HEK293 (cell line): ENCODE measurements around the gene PEPD.

ENCODE experiments used
- CTCF ChIA-PET: fragments of 350-600 bp; formaldehyde crosslinking; extraction: SDS; loops from one replicate; lab custom pipeline; 2021; ENCODE audit warnings: antibody characterized with exemption; lab: Yijun Ruan, JAX
- POLR2A ChIA-PET: fragments of 300-600 bp; formaldehyde crosslinking; extraction: SDS; loops from one replicate; lab custom pipeline; 2020; ENCODE audit warnings: antibody characterized with exemption, inconsistent platforms; lab: Yijun Ruan, JAX
- H3K27ac ChIP-seq: fragments of 200-500 bp; sonication (Bioruptor generic); 2 replicates; pipeline ENCODE4 v1.5.1; 2014; ENCODE audit warnings: low read depth, low read length, control low read depth, inconsistent platforms; ENCODE audit errors: extremely low read depth
- H3K36me3 ChIP-seq, 2 experiments: fragments of 200-500 bp in 1 of 2; sonication (Bioruptor generic) in 1 of 2; 1 replicate in 1 of 2; 2 replicates in 1 of 2; pipeline ENCODE4 v1.5.1; 2014 to 2017; ENCODE audit warnings: inconsistent platforms in 2 of 2, low read length in 2 of 2; ENCODE audit not compliant: control insufficient read depth in 2 of 2, insufficient read depth in 1 of 2
- H3K4me1 ChIP-seq: fragments of 200-500 bp; sonication (Bioruptor generic); 2 replicates; pipeline ENCODE4 v1.5.1; 2014; ENCODE audit warnings: mild to moderate bottlenecking, low read length, inconsistent platforms; ENCODE audit not compliant: control insufficient read depth, insufficient read depth
- H3K4me3 ChIP-seq: 2 replicates; pipeline ENCODE4 v1.5.1; 2011; ENCODE audit warnings: low read depth, mild to moderate bottlenecking, control low read depth, low read length, moderate library complexity
- H3K9me3 ChIP-seq: fragments of 200-500 bp; sonication (Bioruptor generic); 2 replicates; pipeline ENCODE4 v1.5.1; 2014; ENCODE audit warnings: low read depth, low read length, inconsistent platforms; ENCODE audit not compliant: control insufficient read depth, insufficient read depth
- EGR2 ChIP-seq: fragments of 450-650 bp; formaldehyde crosslinking; IDR thresholded peaks from 2 replicates; pipeline ENCODE4 v1.5.1; 2016; ENCODE audit warnings: low read depth, missing biosample characterization, missing genetic modification characterization
- GLIS2 ChIP-seq: fragments of 450-650 bp; formaldehyde crosslinking; IDR thresholded peaks from 2 replicates; pipeline ENCODE4 v1.5.1; 2016; ENCODE audit warnings: missing biosample characterization, missing genetic modification characterization
- KLF8 ChIP-seq: fragments of 450-650 bp; formaldehyde crosslinking; IDR thresholded peaks from 2 replicates; pipeline ENCODE4 v1.5.1; 2016; ENCODE audit warnings: missing biosample characterization, missing genetic modification characterization
- SALL2 ChIP-seq: fragments of 450-650 bp; formaldehyde crosslinking; IDR thresholded peaks from 2 replicates; pipeline ENCODE4 v1.5.0; 2017; ENCODE audit warnings: missing biosample characterization, mild to moderate bottlenecking, missing genetic modification characterization, borderline replicate concordance
- SETDB1 ChIP-seq: IDR thresholded peaks from one replicate; pipeline ENCODE4 v1.6.1; 2017; ENCODE audit warnings: mild to moderate bottlenecking, low read length, moderate library complexity, mixed read lengths; ENCODE audit not compliant: insufficient read length
- ZEB2 ChIP-seq: fragments of 450-650 bp; formaldehyde crosslinking; IDR thresholded peaks from 2 replicates; pipeline ENCODE4 v1.5.1; 2016; ENCODE audit warnings: missing biosample characterization, missing genetic modification characterization
- ZNF112 ChIP-seq: fragments of 450-650 bp; formaldehyde crosslinking; IDR thresholded peaks from 2 replicates; pipeline ENCODE4 v1.5.0; 2017; ENCODE audit warnings: missing biosample characterization, missing genetic modification characterization
- ZNF132 ChIP-seq: fragments of 450-650 bp; formaldehyde crosslinking; IDR thresholded peaks from 2 replicates; pipeline ENCODE4 v1.5.1; 2017; ENCODE audit warnings: missing biosample characterization, missing genetic modification characterization, borderline replicate concordance
- ZNF223 ChIP-seq: fragments of 450-650 bp; formaldehyde crosslinking; IDR thresholded peaks from 2 replicates; pipeline ENCODE4 v1.5.1; 2016; ENCODE audit warnings: missing biosample characterization, missing genetic modification characterization
- ZNF335 ChIP-seq: fragments of 450-650 bp; formaldehyde crosslinking; conservative IDR thresholded peaks from 2 replicates; pipeline ENCODE4 v1.5.1; 2016; ENCODE audit warnings: missing biosample characterization, missing genetic modification characterization
- ZNF596 ChIP-seq: fragments of 450-650 bp; IDR thresholded peaks from 2 replicates; pipeline ENCODE4 v1.5.0; 2018; ENCODE audit warnings: missing biosample characterization, mild to moderate bottlenecking, missing genetic modification characterization, moderate library complexity
- ZNF670 ChIP-seq: fragments of 450-650 bp; formaldehyde crosslinking; IDR thresholded peaks from 2 replicates; pipeline ENCODE4 v1.5.1; 2016; ENCODE audit warnings: missing biosample characterization, missing genetic modification characterization, low read depth
- ZNF777 ChIP-seq: fragments of 450-650 bp; formaldehyde crosslinking; IDR thresholded peaks from 2 replicates; pipeline ENCODE4 v1.5.1; 2017; ENCODE audit warnings: missing biosample characterization, missing genetic modification characterization, borderline replicate concordance
- ZNF830 ChIP-seq: fragments of 450-650 bp; IDR thresholded peaks from 2 replicates; pipeline ENCODE4 v1.5.0; 2018; ENCODE audit warnings: missing biosample characterization, missing genetic modification characterization, low read depth, mild to moderate bottlenecking, moderate library complexity
- TF ChIP-seq, protein P1 (sequence below): fragments of 450-650 bp; formaldehyde crosslinking; IDR thresholded peaks from 2 replicates; pipeline ENCODE4 v1.5.1; 2016; ENCODE audit warnings: missing biosample characterization, missing genetic modification characterization
- TF ChIP-seq, protein P2 (sequence below): fragments of 450-650 bp; formaldehyde crosslinking; IDR thresholded peaks from 2 replicates; pipeline ENCODE4 v1.5.1; 2017; ENCODE audit warnings: missing biosample characterization, missing genetic modification characterization
- TF ChIP-seq, protein P3 (sequence below): fragments of 450-650 bp; formaldehyde crosslinking; IDR thresholded peaks from 2 replicates; pipeline ENCODE4 v1.5.1; 2017; ENCODE audit warnings: missing biosample characterization, missing genetic modification characterization
- TF ChIP-seq, protein P4 (sequence below): fragments of 450-650 bp; formaldehyde crosslinking; IDR thresholded peaks from 2 replicates; pipeline ENCODE4 v1.5.1; 2017; ENCODE audit warnings: missing biosample characterization, missing genetic modification characterization
- TF ChIP-seq, protein P5 (sequence below): fragments of 450-650 bp; formaldehyde crosslinking; IDR thresholded peaks from 2 replicates; pipeline ENCODE4 v1.5.1; 2017; ENCODE audit warnings: missing biosample characterization, missing genetic modification characterization
- TF ChIP-seq, protein P6 (sequence below): fragments of 450-650 bp; formaldehyde crosslinking; IDR thresholded peaks from 2 replicates; pipeline ENCODE4 v1.5.0; 2017; ENCODE audit warnings: missing biosample characterization, missing genetic modification characterization, borderline replicate concordance

PEPD gene

DNA sequence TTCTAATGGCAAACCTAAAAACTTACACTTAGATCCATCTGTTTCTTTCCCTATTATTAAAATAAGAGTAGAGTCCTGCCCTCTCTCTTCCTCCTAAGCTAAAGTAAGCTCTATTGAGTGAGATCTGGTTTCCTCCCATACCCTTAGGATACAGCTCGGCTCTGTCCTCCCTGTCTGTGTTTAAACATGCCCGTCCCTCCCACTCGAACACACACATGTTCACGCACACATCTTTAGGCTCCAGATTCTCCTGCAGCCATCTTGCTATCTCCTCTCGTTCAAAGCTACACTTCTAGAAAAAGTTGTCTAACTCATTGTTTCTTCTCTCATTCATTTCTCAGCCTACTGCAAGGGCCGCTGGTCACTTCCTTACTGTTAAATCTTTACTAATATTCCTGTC, 163.2 kb downstream of the PEPD start:
- TF ChIP-seq ZNF132 (tag by site-specific recombination), result no peak
- TF ChIP-seq, protein P1, sequence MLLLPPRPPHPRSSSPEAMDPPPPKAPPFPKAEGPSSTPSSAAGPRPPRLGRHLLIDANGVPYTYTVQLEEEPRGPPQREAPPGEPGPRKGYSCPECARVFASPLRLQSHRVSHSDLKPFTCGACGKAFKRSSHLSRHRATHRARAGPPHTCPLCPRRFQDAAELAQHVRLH, result no peak
- no peak for TF ChIP-seq EGR2 (tag by site-specific recombination)
- CTCF ChIA-PET, result interaction anchor here (0.6 to 1.4 kb wide), 7 partner anchors 9 to 124 kb away, joined by 3 to 8 read pairs (median 4); no protein-coding TSS in a partner anchor
- peaks cover 2% of the 10 kb centered on the region; the same call in 1 of the 2 replicates for H3K9me3 ChIP-seq
- H3K4me3 ChIP-seq, result no peak overlapping the region
- no peak overlapping the region for H3K27ac ChIP-seq
- no peaks in the 10 kb centered on the region for H3K4me1 ChIP-seq
- no peaks in the 10 kb centered on the region; a peak in 1 of 3 replicates for H3K36me3 ChIP-seq
- POLR2A ChIA-PET, result interaction anchor here (1.3 kb wide), 2 partner anchors 10 to 15 kb away, joined by 3 to 5 read pairs; partner anchors contain the start of gene CEBPG

DNA sequence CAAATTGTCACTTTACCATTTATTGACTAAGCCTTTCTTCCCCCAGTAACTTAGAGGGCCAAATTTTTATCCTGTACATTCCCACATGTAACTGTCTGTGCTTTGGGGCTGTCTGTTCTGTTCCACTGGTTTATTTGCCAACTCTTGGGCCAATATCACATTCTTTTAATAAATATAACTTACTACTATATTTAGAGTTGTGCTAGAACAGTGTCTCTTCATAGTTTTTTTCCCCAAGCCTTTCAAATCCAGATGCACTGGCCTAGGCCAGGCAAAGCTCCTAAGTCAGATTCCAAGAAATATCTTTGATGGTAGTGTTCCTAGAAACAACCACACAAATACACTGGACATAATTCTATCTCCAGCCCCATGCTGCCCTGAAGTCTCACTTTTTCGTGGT, 164.0 kb downstream of the PEPD start:
- no peaks in the 10 kb centered on the region; a peak in 1 of 3 replicates for H3K36me3 ChIP-seq
- POLR2A ChIA-PET, result no interaction called here
- no peak for TF ChIP-seq ZNF830 (tag by site-specific recombination)
- TF ChIP-seq, protein P2, sequence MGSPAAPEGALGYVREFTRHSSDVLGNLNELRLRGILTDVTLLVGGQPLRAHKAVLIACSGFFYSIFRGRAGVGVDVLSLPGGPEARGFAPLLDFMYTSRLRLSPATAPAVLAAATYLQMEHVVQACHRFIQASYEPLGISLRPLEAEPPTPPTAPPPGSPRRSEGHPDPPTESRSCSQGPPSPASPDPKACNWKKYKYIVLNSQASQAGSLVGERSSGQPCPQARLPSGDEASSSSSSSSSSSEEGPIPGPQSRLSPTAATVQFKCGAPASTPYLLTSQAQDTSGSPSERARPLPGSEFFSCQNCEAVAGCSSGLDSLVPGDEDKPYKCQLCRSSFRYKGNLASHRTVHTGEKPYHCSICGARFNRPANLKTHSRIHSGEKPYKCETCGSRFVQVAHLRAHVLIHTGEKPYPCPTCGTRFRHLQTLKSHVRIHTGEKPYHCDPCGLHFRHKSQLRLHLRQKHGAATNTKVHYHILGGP (tag by site-specific recombination), result no peak
- no peak for TF ChIP-seq GLIS2 (tag by site-specific recombination)
- TF ChIP-seq, protein P3, sequence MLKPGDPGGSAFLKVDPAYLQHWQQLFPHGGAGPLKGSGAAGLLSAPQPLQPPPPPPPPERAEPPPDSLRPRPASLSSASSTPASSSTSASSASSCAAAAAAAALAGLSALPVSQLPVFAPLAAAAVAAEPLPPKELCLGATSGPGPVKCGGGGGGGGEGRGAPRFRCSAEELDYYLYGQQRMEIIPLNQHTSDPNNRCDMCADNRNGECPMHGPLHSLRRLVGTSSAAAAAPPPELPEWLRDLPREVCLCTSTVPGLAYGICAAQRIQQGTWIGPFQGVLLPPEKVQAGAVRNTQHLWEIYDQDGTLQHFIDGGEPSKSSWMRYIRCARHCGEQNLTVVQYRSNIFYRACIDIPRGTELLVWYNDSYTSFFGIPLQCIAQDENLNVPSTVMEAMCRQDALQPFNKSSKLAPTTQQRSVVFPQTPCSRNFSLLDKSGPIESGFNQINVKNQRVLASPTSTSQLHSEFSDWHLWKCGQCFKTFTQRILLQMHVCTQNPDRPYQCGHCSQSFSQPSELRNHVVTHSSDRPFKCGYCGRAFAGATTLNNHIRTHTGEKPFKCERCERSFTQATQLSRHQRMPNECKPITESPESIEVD (tag by site-specific recombination), result no peak
- no peak for TF ChIP-seq ZEB2 (tag by site-specific recombination)
- TF ChIP-seq, protein P4, sequence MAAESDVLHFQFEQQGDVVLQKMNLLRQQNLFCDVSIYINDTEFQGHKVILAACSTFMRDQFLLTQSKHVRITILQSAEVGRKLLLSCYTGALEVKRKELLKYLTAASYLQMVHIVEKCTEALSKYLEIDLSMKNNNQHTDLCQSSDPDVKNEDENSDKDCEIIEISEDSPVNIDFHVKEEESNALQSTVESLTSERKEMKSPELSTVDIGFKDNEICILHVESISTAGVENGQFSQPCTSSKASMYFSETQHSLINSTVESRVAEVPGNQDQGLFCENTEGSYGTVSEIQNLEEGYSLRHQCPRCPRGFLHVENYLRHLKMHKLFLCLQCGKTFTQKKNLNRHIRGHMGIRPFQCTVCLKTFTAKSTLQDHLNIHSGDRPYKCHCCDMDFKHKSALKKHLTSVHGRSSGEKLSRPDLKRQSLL (tag by site-specific recombination), result no peak
- TF ChIP-seq, protein P5, sequence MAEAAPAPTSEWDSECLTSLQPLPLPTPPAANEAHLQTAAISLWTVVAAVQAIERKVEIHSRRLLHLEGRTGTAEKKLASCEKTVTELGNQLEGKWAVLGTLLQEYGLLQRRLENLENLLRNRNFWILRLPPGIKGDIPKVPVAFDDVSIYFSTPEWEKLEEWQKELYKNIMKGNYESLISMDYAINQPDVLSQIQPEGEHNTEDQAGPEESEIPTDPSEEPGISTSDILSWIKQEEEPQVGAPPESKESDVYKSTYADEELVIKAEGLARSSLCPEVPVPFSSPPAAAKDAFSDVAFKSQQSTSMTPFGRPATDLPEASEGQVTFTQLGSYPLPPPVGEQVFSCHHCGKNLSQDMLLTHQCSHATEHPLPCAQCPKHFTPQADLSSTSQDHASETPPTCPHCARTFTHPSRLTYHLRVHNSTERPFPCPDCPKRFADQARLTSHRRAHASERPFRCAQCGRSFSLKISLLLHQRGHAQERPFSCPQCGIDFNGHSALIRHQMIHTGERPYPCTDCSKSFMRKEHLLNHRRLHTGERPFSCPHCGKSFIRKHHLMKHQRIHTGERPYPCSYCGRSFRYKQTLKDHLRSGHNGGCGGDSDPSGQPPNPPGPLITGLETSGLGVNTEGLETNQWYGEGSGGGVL, result no peak
- no peak for TF ChIP-seq ZNF112 (tag by site-specific recombination)
- TF ChIP-seq, all 188 proteins: peak for 0
- H3K4me1 ChIP-seq, result no peaks in the 10 kb centered on the region
- H3K27ac ChIP-seq, result no peak overlapping the region
- H3K4me3 ChIP-seq, result no peak overlapping the region
- H3K9me3 ChIP-seq, result peaks cover 2% of the 10 kb centered on the region; the same call in 1 of the 2 replicates
- CTCF ChIA-PET, result interaction anchor here (0.6 to 1.4 kb wide), 4 partner anchors 16 to 116 kb away, joined by 3 to 5 read pairs (median 4); no protein-coding TSS in a partner anchor

DNA sequence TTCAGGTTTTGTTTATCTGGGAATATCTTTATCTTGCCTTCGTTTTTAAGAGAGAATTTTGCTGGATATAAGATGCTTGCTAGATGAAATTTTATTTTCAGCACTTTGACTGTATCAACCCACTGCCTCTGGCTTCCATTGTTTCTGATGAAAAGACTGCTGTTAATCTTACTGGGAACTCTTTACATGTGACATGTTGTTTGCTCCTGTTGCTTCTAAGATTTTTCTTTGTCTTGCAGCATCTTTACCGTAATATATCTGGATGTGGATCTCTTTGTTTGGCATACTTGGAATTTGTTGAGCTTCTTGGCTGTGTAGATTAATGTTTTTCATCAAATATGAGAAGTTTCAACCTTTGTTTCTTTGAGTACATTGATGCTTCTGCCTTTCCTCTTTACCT, 166.1 kb downstream of the PEPD start:
- H3K4me3 ChIP-seq, result no peak overlapping the region
- ChIA-PET POLR2A (no interaction called here), CTCF (interaction anchor here (1.0 to 1.1 kb wide), 2 partner anchors 15 to 30 kb away, joined by 3 read pairs; no protein-coding TSS in a partner anchor)
- peaks cover 1% of the 10 kb centered on the region; the same call in 1 of the 2 replicates for H3K4me1 ChIP-seq
- no peak overlapping the region for H3K27ac ChIP-seq
- H3K9me3 ChIP-seq, result peaks cover 2% of the 10 kb centered on the region; the same call in 1 of the 2 replicates
- no peaks in the 10 kb centered on the region; a peak in 1 of 3 replicates for H3K36me3 ChIP-seq
- TF ChIP-seq ZNF596 (tag by site-specific recombination) (no peak), ZNF670 (tag by site-specific recombination) (no peak), SALL2 (tag by site-specific recombination) (no peak), SETDB1 (peak; percentile 85), ZNF335 (tag by site-specific recombination) (no peak), ZNF223 (no peak), ZNF777 (no peak), KLF8 (tag by site-specific recombination) (no peak)
- TF ChIP-seq, protein P6, sequence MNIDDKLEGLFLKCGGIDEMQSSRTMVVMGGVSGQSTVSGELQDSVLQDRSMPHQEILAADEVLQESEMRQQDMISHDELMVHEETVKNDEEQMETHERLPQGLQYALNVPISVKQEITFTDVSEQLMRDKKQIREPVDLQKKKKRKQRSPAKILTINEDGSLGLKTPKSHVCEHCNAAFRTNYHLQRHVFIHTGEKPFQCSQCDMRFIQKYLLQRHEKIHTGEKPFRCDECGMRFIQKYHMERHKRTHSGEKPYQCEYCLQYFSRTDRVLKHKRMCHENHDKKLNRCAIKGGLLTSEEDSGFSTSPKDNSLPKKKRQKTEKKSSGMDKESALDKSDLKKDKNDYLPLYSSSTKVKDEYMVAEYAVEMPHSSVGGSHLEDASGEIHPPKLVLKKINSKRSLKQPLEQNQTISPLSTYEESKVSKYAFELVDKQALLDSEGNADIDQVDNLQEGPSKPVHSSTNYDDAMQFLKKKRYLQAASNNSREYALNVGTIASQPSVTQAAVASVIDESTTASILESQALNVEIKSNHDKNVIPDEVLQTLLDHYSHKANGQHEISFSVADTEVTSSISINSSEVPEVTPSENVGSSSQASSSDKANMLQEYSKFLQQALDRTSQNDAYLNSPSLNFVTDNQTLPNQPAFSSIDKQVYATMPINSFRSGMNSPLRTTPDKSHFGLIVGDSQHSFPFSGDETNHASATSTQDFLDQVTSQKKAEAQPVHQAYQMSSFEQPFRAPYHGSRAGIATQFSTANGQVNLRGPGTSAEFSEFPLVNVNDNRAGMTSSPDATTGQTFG, result no peak
